Mononuclear cell (primary cell): ENCODE measurements around the gene METTL21A. TPM values are rescaled to one million over a fixed set of nuclear protein-coding genes. Genes with fewer than 3 reads are reported as not detected.

Experiments used
- H3K27me3 ChIP-seq: 2 replicates; pipeline ENCODE4 v1.6.0; 2011; ENCODE audit warnings: low read length, control low read depth; ENCODE audit not compliant: insufficient read depth
- H3K4me1 ChIP-seq: 2 replicates; pipeline ENCODE4 v1.5.1; 2011; ENCODE audit warnings: mild to moderate bottlenecking, low read length, control low read depth; ENCODE audit not compliant: insufficient read depth
- H3K4me3 ChIP-seq: 2 replicates; pipeline ENCODE4 v1.5.1; 2011; ENCODE audit warnings: mild to moderate bottlenecking, low read length, moderate library complexity
- H3K9me3 ChIP-seq: 2 replicates; pipeline ENCODE4 v1.5.1; 2011; ENCODE audit warnings: low read depth, mild to moderate bottlenecking, control low read depth, low read length
- total RNA-seq: library from RNA; depleted of rRNA; stranded (reverse); fragments of >200 nt; gene quantifications from one replicate; pipeline ENCODE4 v1.2.3, GENCODE V29; 2012

Gene METTL21A
- total RNA-seq, 1 donor = 13.2 TPM

GRCh38 chr2:207603486-207603885 is 21.7 kb downstream of the METTL21A start:
- Histone ChIP-seq H3K9me3 (no peaks in the 10 kb centered on the region), H3K4me3 (no peak overlapping the region), H3K27me3 (no peaks in the 10 kb centered on the region), H3K4me1 (no peaks in the 10 kb centered on the region)

- no peaks in the 10 kb centered on the region for H3K9me3 ChIP-seq
- no peak overlapping the region for H3K4me3 ChIP-seq
- no peaks in the 10 kb centered on the region for H3K27me3 ChIP-seq
- H3K4me1 ChIP-seq = no peaks in the 10 kb centered on the region
Observed at GRCh38 chr2:207601774-207602173, 23.4 kb downstream of the METTL21A start.

DNA sequence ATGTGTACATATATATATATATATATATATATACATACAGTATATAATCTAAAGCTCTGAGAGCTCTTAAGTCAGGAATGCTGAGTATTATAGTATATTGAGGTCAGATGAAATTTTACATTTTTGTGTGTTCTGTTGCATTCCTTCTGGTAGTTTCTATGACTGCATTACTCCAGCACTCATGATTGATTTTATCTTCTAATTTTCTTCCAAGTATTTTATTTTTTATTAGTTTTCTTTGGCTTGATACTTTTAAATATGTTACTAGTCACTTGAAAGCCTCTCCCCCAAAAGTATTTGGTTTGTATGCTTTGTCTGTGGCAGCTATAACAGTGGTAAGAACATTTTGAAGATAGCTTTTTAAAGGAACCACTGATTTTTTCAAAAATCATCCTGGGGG is 25.0 kb downstream of the METTL21A start:
- H3K4me1 ChIP-seq = no peaks in the 10 kb centered on the region
- H3K4me3 ChIP-seq = no peak overlapping the region
- H3K27me3 ChIP-seq = no peaks in the 10 kb centered on the region
- no peaks in the 10 kb centered on the region for H3K9me3 ChIP-seq

DNA sequence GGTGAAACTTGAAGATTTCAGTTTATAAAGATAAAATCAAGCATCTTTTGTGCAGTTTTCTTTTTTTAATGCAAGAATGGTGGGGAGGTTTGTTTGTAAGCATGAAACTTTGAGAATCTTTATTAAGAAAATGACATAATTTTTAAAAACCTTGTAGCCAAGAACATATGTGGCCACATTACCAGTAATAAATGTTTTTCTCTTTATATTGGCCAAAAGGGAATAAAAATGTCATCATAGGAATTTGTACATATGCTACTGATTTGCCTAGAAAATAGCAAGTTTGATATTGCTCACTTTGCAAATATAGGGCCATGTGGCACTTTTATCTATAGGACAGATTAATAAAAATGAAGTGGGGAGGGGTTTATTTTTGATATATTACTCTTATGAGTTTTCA is 25.6 kb downstream of the METTL21A start:
- Histone ChIP-seq H3K27me3 (no peaks in the 10 kb centered on the region), H3K4me3 (no peak overlapping the region), H3K4me1 (no peaks in the 10 kb centered on the region), H3K9me3 (no peaks in the 10 kb centered on the region)

- no peaks in the 10 kb centered on the region for H3K4me1 ChIP-seq
- H3K27me3 ChIP-seq = no peaks in the 10 kb centered on the region
- no peaks in the 10 kb centered on the region for H3K9me3 ChIP-seq
- H3K4me3 ChIP-seq = no peak overlapping the region
Observed at GRCh38 chr2:207594731-207595130, 30.5 kb downstream of the METTL21A start.

DNA sequence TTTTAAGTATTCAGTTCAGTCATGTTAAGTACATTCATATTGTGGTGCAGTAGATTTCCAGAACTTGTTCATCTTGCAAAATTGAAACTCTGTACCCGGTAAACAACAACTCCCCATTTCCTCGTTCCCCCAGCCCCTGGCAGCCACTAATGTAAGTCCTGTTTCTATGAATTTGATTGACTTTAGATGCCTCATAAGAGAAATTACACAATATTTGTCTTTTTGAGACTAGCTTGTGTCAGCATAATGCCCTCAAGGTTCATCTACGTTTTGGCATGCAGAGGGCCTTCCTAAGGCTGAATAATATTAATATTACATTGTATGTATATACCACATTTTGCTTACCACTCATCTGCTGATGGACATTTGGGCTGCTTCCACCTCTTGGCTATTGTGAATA is 30.9 kb downstream of the METTL21A start:
- H3K4me3 ChIP-seq = no peak overlapping the region
- H3K9me3 ChIP-seq = no peaks in the 10 kb centered on the region

DNA sequence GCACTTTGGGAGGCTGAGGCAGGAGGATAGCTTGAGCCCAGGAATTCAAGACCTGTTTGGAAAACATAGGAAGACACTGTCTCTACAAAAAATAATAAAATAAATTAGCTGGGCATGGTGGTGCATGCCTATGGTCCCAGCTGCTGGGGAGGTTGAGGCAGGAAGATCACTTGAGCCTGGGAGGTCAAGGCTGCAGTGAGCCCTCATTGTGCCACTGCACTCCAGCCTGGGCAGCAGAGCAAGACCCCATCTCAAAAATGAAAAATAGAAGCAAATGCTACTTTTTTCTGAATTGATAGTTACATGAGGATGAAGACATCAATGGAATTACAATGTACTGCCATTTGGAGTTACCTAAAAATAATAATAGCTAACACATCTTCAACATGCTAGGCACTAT is 31.9 kb downstream of the METTL21A start:
- H3K4me1 ChIP-seq = no peaks in the 10 kb centered on the region
- H3K27me3 ChIP-seq = no peaks in the 10 kb centered on the region
- H3K4me3 ChIP-seq = no peak overlapping the region
- H3K9me3 ChIP-seq = no peaks in the 10 kb centered on the region

More for the DNA sequence above, 30.9 kb downstream of the METTL21A start:
- Histone ChIP-seq H3K4me1 (no peaks in the 10 kb centered on the region), H3K27me3 (no peaks in the 10 kb centered on the region)

- Histone ChIP-seq H3K4me1 (no peaks in the 10 kb centered on the region), H3K9me3 (no peaks in the 10 kb centered on the region), H3K4me3 (no peak overlapping the region), H3K27me3 (no peaks in the 10 kb centered on the region)
Observed at GRCh38 chr2:207589143-207589542, 36.1 kb downstream of the METTL21A start.

DNA sequence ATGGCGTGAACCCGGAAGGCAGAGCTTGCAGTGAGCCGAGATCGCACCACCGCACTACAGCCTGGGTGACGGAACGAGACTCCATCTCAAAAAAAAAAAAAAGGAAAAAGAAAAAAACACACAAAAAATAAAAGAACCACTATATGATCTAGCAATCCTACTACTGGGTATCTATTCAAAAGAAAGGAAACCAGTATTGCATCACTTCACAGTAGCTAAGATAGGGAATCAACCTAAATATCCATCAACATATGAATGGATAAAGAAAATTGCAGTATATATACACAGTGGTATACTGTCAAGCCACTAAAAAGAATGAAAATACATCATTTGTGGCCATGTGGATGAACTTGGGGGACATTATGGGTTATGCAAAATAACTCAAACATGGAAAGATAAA is 37.9 kb downstream of the METTL21A start:
- Histone ChIP-seq H3K27me3 (no peaks in the 10 kb centered on the region), H3K9me3 (no peaks in the 10 kb centered on the region), H3K4me3 (no peak overlapping the region), H3K4me1 (no peaks in the 10 kb centered on the region)

DNA sequence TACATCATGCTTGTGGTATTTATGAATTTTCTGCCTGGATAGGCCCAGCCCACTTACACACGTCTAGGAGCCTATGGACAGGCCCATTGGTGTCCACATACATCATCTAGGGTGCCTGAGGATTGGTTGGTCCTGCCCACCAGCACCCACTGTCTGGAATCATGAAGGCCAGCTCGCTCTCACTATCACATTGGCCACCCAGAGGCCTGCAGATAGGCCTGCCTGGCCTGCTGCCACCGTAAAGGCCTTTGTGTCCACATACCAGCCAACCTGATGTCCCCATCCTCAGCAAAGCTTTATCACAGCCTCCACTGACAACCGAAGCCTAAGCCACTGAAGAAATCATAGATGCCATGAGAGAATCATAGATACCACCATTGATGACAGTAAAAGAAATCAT is 40.2 kb downstream of the METTL21A start:
- Histone ChIP-seq H3K27me3 (no peaks in the 10 kb centered on the region), H3K4me1 (no peaks in the 10 kb centered on the region), H3K9me3 (no peaks in the 10 kb centered on the region), H3K4me3 (no peak overlapping the region)

- Histone ChIP-seq H3K27me3 (no peaks in the 10 kb centered on the region), H3K4me1 (no peaks in the 10 kb centered on the region), H3K9me3 (no peaks in the 10 kb centered on the region), H3K4me3 (no peak overlapping the region)
Observed at GRCh38 chr2:207571370-207571769, 53.8 kb downstream of the METTL21A start.

DNA sequence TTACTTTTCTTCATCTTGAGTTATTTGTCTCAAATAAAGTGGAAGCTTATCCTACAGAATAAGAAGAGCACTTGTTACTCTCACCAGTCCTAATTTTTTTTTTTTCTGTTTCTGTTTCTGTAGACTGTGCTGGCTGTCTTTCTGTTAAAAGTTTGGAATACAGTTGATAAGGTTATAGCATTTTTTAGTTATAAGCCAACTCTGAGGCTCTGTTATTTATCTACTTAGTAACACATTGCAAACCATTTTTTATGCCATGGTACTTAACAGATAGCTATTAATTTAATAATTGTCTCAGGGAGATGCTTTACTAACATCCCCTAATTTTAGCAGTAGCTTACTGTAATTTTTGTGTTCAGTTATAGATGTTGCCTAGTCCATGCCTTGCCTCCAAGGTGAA is 57.5 kb downstream of the METTL21A start:
- H3K27me3 ChIP-seq = no peaks in the 10 kb centered on the region
- no peaks in the 10 kb centered on the region for H3K4me1 ChIP-seq
- H3K9me3 ChIP-seq = no peaks in the 10 kb centered on the region
- no peak overlapping the region for H3K4me3 ChIP-seq

GRCh38 chr2:207565736-207566500 is 59.3 kb downstream of the METTL21A start:
- Histone ChIP-seq H3K9me3 (no peaks in the 10 kb centered on the region), H3K27me3 (no peaks in the 10 kb centered on the region), H3K4me3 (no peak overlapping the region), H3K4me1 (no peaks in the 10 kb centered on the region)
